ENCODE measurements around the gene GTF2H1.

Gene GTF2H1

DNA sequence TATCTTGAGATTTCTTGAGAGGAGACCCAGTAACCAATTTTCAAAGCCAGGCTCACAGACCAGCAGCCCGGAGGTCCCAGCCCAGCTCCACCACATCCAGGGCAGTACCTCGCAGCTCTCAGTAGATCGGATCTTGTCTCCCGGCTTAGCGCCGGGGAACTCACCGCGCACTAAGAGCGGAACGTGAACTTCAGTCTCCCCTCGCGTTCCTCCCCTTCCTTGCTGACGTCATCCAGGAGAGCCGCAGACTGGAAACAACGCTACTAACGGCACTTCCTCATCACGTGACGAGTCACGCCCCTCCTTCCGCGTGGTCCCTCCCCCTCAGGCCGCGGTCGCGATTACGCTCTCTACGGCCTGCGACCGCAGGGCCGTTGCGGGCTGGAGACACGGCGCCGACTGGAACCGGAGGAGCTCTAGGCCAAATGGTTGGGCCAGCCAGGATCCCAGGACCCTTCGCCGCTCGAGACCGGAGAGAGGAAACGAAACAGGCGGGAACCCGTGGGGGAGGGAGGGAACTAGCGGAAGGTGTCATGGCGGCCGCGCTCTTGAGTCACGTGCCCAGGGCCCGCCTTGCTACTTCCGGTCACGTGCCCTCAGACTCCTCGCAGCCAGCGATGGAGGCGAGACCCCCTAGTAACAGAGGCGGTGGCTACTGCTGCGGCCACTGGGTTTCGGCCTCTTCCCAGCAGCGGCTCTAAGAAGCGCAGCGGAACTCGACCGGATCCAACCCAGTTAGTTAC, at the start of gene GTF2H1, which contains the start of gene HPS5:
Gene GTF2H1, plus strand, starts transcription at position 599 of the 743 bp plus-strand sequence. CDS start 10,508 bp downstream, outside the sequence.
Gene HPS5, minus strand, starts transcription at position 172 of the 743 bp plus-strand sequence. CDS start 4,282 bp downstream, outside the sequence.
- peak; percentile 96 for DNase-seq (ENCODE audit: low read depth)

GRCh38 chr11:18277565-18278271, 44.6 kb upstream of the GTF2H1 start:
- no peak for DNase-seq (ENCODE audit: low read depth)

GRCh38 chr11:18280438-18281045, 41.8 kb upstream of the GTF2H1 start:
- no peak for DNase-seq (ENCODE audit: low read depth)

GRCh38 chr11:18282626-18283025, 39.7 kb upstream of the GTF2H1 start:
- DNase-seq (ENCODE audit: low read depth) = no peak

- peak; percentile 23 for DNase-seq (ENCODE audit: low read depth)
These were observed 36.5 kb upstream of the GTF2H1 start for GRCh38 chr11:18285841-18286240.

- no peak for DNase-seq (ENCODE audit: low read depth)
These were observed 33.5 kb upstream of the GTF2H1 start for GRCh38 chr11:18288911-18289310.

DNA sequence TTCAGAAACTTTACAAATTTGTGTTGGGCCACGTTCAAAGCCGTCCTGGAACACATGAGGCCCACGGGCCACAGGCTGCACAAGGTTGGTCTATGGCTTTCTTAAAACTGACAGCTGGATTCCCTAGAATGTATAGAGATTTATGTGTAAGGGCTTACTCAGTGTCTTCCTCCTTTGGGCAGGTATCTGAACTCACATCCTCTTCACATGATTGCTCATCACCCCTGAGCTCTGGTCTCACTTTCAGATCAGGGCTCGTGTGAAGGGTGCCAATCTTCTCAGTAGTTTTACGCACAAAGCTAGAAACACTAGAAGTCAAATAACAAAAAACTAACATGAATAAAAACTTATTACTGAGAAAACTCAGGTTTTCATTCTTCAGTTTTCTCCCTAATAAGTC, 27.5 kb upstream of the GTF2H1 start:
- DNase-seq (ENCODE audit: low read depth) = no peak

DNA sequence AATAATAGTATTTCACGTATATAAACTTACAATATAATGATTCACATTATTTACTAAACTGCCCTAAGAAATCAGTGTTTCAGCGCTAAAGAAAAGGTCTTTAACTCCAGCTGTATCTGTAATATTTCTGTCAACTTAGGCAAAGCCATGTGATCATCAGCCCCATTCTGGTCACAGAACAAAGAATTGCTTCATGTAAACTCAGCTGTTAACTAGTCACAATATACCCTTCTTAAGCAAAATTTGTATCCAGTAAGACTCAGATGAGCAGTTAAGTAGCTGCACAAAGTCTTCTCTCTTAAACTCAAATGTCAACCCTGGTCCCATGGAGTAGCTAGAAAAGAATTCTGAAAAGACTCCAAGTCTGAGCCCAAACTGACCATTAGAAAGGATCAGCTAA, 27.1 kb upstream of the GTF2H1 start:
- DNase-seq (ENCODE audit: low read depth) = no peak

DNA sequence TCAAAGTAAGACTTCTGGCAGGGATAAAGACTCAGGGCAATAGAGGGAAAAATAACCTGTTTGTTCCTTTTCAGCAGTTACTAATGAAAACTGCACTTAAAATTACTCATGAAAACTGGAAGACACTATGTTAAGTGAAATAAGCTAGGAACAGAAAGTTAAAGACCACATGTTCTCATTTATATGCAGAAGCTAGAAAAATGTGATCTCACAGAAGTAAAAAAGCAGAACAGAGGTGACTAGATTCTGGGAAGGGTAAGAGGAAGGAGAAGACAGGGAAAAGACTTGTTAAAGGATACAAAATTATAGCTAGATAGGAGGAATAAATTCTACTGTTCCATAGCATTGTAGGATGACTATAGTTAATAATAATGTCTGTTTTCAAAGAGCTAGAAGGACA, 22.6 kb upstream of the GTF2H1 start:
- DNase-seq (ENCODE audit: low read depth) = no peak

DNA sequence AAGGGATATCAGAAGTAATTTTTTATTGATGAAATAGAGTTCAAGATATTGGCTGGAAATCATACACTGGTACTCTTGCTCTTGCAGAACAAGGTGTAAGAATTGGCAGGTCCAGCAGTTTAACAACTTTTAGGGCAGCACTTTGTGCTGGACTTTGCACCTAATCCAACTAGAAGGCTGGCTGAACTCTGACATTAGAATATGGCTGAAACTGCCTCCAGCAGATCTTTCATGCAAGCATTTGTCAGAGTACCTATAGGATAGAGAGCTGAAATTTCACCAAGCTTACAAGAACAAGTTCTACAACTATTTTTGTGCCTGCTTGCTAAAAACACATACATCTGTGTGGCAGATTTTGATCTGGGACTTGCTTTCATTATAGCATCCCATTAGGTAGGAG, 17.6 kb upstream of the GTF2H1 start:
- DNase-seq (ENCODE audit: low read depth) = no peak

GRCh38 chr11:18307461-18308139, 14.8 kb upstream of the GTF2H1 start:
- DNase-seq (ENCODE audit: low read depth) = no peak

GRCh38 chr11:18308242-18308641, 14.1 kb upstream of the GTF2H1 start:
- DNase-seq (ENCODE audit: low read depth) = no peak

DNA sequence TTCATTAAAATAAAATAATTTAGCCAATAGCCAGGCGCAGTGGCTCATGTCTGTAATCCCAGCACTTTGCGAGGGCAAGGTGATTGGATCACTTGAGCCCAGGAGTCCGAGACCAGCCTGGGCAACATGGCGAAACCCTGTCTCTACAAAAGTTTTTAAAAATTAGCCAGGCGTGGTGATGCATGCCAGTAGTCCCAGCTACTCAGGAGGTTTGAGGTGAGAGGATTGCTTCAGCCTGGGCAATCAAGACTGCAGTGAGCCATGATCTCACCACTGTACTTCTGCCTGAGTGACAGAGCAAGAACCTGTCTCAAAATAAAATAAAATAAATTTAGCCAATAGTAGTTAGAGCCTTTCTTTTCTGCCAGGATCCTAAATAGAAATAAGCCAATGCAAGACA, 12.7 kb upstream of the GTF2H1 start:
- DNase-seq (ENCODE audit: low read depth) = no peak

DNA sequence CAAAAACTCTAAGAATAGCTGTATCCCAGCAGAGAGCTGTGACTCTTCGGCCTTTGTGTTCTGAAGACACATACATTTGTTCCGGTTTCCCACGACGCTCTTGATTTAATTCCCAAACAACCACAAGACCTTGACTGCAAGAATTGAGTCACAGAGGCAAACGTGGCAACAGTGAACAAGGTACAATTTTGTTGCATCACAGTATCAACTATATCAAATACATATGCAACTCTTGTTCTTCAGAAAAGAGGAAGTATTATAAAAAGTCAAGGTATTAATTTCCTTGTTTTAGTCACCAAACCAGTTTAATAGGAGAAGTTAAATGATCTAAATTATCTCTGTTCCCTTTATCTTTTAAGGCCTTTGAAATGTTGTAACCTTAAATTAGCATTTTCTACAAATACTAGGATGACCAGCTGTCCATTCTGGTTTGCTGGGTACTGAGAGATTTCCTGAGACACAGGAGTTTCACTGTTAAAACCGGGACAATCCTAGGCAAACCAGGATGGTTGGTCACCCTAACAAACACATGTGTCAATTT, 11.5 kb upstream of the GTF2H1 start:
- no peak for DNase-seq (ENCODE audit: low read depth)

DNA sequence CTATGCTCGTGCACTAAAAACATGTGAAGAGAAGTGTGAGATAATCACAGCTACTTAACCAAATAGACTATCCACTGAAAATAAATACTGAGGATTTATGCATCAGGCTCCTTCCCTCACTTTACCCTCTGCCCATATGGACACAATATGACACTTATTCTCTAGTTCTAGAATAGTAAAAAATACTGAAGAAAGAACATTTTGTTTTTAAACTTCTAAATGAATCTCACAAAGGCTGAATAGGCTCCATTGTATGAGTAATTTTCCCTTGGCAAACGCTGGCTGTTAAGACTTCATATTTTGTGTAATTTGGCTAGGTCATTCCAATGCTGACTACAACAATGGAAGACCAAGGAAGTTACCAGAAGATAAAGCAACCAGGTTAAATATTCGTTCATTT, 10.4 kb upstream of the GTF2H1 start:
- no peak for DNase-seq (ENCODE audit: low read depth)

GRCh38 chr11:18312663-18313420, 9.5 kb upstream of the GTF2H1 start:
- DNase-seq (ENCODE audit: low read depth) = peak; percentile 64

- DNase-seq (ENCODE audit: low read depth) = peak; percentile 61
These were observed 8.2 kb upstream of the GTF2H1 start for GRCh38 chr11:18313965-18314763.

- DNase-seq (ENCODE audit: low read depth) = no peak
These were observed 7.4 kb upstream of the GTF2H1 start for GRCh38 chr11:18314784-18315523.

DNA sequence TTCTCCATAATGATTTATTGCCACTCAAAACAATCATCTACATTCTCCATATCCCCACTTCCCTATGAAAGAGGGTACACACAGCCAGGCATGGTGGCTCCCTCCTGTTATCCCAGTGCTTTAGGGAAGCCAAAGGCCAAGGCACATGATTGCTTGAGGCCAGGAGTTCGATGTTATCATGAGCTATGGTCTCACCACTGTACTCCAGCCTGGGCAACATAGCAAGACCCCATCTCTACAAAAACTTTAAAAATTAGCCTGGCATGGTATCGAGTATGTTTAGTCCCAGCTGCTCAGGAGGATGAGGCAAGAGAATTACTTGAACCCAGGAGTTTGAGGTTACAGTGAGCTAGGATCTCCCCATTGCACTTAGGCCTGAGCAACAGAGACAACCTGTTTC, 6.5 kb upstream of the GTF2H1 start:
- no peak for DNase-seq (ENCODE audit: low read depth)

GRCh38 chr11:18317551-18317950, 4.8 kb upstream of the GTF2H1 start:
- DNase-seq (ENCODE audit: low read depth) = no peak
